Activated CD8-positive, alpha-beta T cell treated with anti-CD3 and anti-CD28 coated beads for 36 hours (primary cell): ENCODE results near the gene ATP7A. TPM values are rescaled to one million over a fixed set of nuclear protein-coding genes. Genes with fewer than 3 reads are reported as not detected.
"Not testable (repeated sequence)": the region's sequence is repeated elsewhere in the genome, so short reads cannot be mapped to it uniquely, and the experiment has no call there.

Experiments used
- ATAC-seq: fragments of 200-7000 bp; cut with Tn5 transposase; one replicate; pipeline ENCODE4 v1.10.0; 2021; ENCODE audit warnings: mild to moderate bottlenecking, moderate library complexity
- CTCF ChIA-PET: fragments of 350-600 bp; sonication (Branson Sonifier 250); formaldehyde crosslinking; loops from one replicate; lab custom pipeline; 2021; ENCODE audit warnings: antibody characterized with exemption; lab: Charles Lee
- POLR2A ChIA-PET: fragments of 350-600 bp; sonication (Branson Sonifier 250); formaldehyde crosslinking; loops from one replicate; lab custom pipeline; 2021; ENCODE audit warnings: antibody characterized with exemption; lab: Charles Lee
- DNase-seq: peaks from one replicate; pipeline ENCODE4 v3.0.0-alpha.2; 2020
- H3K27ac Mint-ChIP-seq: one replicate; pipeline ENCODE4 v1.8.0; 2021; ENCODE audit warnings: mild to moderate bottlenecking, mixed read lengths
- H3K27me3 Mint-ChIP-seq: one replicate; pipeline ENCODE4 v1.8.0; 2021; ENCODE audit warnings: mixed read lengths
- H3K36me3 Mint-ChIP-seq: one replicate; pipeline ENCODE4 v1.8.0; 2021; ENCODE audit warnings: low read depth, mixed read lengths
- H3K4me1 Mint-ChIP-seq: one replicate; pipeline ENCODE4 v1.8.0; 2021; ENCODE audit warnings: low read depth, mixed read lengths
- H3K4me3 Mint-ChIP-seq: one replicate; pipeline ENCODE4 v1.8.0; 2021; ENCODE audit warnings: mild to moderate bottlenecking, moderate library complexity, mixed read lengths
- H3K9me3 Mint-ChIP-seq: one replicate; pipeline ENCODE4 v1.8.0; 2021; ENCODE audit warnings: mixed read lengths
- intact Hi-C: fragments of 100-400 bp; cut with micrococcal nuclease; formaldehyde crosslinking; loops from one replicate; pipeline ENCODE4 v1.10.0; 2022
- total RNA-seq, 2 experiments: library from RNA; stranded (reverse); gene quantifications; one replicate each; pipeline ENCODE4 v1.2.3, GENCODE V29; 2021
- TF ChIP-seq, protein P1 (sequence below): fragments of 200-600 bp; IDR thresholded peaks from one replicate; pipeline ENCODE4 v1.8.0; 2022; ENCODE audit warnings: antibody characterized with exemption, mild to moderate bottlenecking

The ATP7A gene
- total RNA-seq, 2 experiments from 2014 or later, result 7.4 to 8.7 TPM

DNA sequence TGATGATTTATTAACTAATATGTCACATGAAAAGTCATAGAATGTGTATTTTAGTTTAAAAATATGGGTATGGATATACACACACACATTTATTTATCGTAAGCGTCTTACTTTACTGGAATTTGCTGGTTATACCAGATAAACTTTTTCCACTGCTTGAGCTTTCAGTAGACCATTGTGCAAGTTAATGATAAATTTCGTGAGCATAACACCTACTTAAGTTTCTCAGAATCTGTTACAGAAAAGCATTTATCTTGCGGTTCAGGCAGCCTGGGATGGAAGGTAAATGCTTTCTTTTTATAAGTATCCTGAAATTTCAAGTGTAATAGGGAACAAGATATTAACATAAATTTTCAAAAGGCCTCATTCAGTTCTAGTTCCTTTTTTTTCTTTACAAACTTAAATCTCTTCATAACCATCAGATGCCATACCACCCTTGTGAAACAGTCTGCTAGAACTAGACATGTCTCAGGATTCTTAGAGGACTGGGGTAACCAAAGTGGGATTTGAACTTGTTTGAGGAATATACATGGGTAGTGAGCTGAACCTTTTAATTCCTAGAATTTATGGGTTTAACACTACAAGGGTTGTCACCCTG lies 27.7 kb downstream of the ATP7A start:
- peaks cover 8% of the 10 kb centered on the region for H3K4me1 Mint-ChIP-seq
- H3K27ac Mint-ChIP-seq, result no peak overlapping the region
- ChIA-PET CTCF (no interaction called here), POLR2A (no interaction called here)
- intact Hi-C loops, result no loop called here
- DNase-seq (no peak), ATAC-seq (no peak)
- TF ChIP-seq, protein P1, sequence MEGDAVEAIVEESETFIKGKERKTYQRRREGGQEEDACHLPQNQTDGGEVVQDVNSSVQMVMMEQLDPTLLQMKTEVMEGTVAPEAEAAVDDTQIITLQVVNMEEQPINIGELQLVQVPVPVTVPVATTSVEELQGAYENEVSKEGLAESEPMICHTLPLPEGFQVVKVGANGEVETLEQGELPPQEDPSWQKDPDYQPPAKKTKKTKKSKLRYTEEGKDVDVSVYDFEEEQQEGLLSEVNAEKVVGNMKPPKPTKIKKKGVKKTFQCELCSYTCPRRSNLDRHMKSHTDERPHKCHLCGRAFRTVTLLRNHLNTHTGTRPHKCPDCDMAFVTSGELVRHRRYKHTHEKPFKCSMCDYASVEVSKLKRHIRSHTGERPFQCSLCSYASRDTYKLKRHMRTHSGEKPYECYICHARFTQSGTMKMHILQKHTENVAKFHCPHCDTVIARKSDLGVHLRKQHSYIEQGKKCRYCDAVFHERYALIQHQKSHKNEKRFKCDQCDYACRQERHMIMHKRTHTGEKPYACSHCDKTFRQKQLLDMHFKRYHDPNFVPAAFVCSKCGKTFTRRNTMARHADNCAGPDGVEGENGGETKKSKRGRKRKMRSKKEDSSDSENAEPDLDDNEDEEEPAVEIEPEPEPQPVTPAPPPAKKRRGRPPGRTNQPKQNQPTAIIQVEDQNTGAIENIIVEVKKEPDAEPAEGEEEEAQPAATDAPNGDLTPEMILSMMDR, result no peak
- H3K27me3 Mint-ChIP-seq, result no peaks in the 10 kb centered on the region
- no peak overlapping the region for H3K4me3 Mint-ChIP-seq
- no peaks in the 10 kb centered on the region for H3K36me3 Mint-ChIP-seq
- no peaks in the 10 kb centered on the region for H3K9me3 Mint-ChIP-seq

DNA sequence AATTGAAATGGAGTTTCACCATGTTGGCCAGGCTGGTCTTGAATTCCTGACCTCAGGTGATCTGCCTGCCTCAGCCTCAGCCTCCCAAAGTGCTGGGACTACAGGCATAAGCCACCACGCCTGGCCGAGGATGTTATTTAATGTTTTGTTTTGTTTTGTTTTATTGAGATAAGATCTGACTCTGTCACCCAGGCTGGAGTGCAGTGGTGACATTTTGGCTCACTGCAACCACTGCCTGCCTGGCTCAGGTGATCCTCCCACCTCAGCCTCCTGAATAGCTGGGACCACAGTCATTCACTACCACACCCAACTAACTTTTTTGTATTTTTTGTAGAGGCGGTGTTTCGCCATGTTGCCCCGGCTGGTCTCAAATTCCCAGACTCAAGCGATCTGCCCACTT lies 34.5 kb downstream of the ATP7A start:
- DNase-seq, H3K27ac Mint-ChIP-seq, H3K4me1 Mint-ChIP-seq, ATAC-seq, H3K9me3 Mint-ChIP-seq, H3K36me3 Mint-ChIP-seq, intact Hi-C loops, H3K27me3 Mint-ChIP-seq, POLR2A ChIA-PET, H3K4me3 Mint-ChIP-seq: not testable (repeated sequence)
- CTCF ChIA-PET, result interaction anchor here (0.6 kb wide), 1 partner anchor 19 kb away, joined by 3 read pairs; no protein-coding TSS in a partner anchor

DNA sequence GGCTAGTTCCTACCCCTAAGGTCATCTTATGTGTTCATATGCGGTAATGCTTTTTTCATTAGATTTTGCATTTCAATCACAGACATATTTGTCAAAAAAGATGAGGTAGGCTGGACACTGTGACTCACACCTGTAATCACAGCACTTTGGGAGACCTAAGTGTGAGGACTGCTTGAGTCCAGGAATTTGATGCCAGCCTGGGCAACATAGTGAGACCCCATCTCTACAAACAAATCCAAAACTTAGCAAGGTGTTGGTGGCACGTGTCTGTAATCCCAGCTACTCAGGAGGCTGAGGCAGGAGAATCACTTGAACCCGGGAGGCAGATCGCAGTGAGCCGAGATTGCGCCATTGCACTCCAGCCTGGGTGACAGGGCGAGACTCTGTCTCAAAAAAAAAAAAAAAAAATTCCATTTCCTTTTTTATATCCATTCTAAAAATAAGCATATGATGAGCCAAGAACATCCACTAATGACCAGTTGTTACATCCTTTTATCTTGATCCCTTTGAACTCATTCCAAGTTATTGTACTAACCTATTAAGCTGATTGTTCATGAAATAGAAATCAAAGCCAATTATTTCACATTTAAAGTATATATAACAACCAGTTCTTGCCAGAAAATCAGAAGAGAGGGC lies 35.5 kb downstream of the ATP7A start:
- Mint-ChIP-seq H3K36me3 (no peaks in the 10 kb centered on the region), H3K27me3 (no peaks in the 10 kb centered on the region), H3K4me1 (peaks cover 6% of the 10 kb centered on the region), H3K9me3 (no peaks in the 10 kb centered on the region), H3K27ac (no peak overlapping the region), H3K4me3 (no peak overlapping the region)
- ATAC-seq (no peak), DNase-seq (no peak)
- intact Hi-C loops, result no loop called here
- CTCF ChIA-PET, result no interaction called here
- POLR2A ChIA-PET, result no interaction called here
- TF ChIP-seq, protein P1, result no peak

DNA sequence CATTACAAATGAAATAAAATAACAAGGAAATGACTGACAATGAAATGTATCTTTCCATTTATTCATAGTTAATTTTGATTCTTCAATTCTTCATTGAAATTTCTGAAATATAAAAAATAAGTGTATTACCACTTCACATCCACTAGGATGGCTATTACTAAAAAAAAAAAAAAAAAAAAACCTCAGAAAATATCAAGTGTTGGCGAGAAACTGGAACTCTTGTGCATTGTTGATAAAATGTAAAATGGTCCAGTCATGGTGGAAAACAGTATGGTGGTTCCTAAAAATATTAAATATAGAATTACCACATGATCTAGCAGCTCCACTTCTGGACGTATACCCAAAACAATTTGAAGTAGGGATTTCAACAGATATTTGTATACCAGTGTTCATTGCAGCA lies 36.1 kb downstream of the ATP7A start:
- POLR2A ChIA-PET, result interaction anchor here (0.6 kb wide), 1 partner anchor 1034 kb away, joined by 4 read pairs; no protein-coding TSS in a partner anchor
- H3K4me3 Mint-ChIP-seq, result no peak overlapping the region
- no peak for DNase-seq
- peaks cover 5% of the 10 kb centered on the region for H3K4me1 Mint-ChIP-seq
- no peaks in the 10 kb centered on the region for H3K27me3 Mint-ChIP-seq
- no peak for ATAC-seq
- H3K27ac Mint-ChIP-seq, result no peak overlapping the region
- intact Hi-C loops, result no loop called here
- CTCF ChIA-PET, result no interaction called here
- TF ChIP-seq, protein P1, result no peak
- no peaks in the 10 kb centered on the region for H3K36me3 Mint-ChIP-seq
- H3K9me3 Mint-ChIP-seq, result no peaks in the 10 kb centered on the region

DNA sequence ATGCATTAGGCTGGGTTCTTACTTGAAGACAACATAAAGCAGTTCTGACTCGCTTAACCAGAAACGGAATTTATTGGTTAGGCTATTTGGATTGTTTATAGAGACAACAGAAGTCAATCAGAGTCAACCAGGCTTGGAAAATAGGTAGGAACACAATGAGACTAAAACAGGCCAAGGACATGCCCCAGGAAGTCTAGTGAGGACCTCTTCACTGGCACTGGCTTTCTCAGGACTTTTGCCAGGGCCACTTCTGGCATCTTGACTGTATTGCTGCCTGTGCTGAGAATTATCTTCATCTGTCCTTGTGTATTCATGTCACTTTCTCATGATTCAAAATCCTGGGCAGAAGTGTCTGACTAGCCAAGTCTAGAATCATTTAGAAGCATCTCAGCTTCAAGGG lies 39.3 kb downstream of the ATP7A start:
- Mint-ChIP-seq H3K9me3 (no peaks in the 10 kb centered on the region), H3K27me3 (no peaks in the 10 kb centered on the region), H3K4me3 (no peak overlapping the region), H3K4me1 (peaks cover 6% of the 10 kb centered on the region), H3K36me3 (no peaks in the 10 kb centered on the region), H3K27ac (no peak overlapping the region)
- CTCF ChIA-PET, result no interaction called here
- TF ChIP-seq, protein P1, result no peak
- DNase-seq, result no peak
- POLR2A ChIA-PET, result no interaction called here
- intact Hi-C loops, result no loop called here
- ATAC-seq, result no peak
